HEK293T (cell line): ENCODE data around the gene ZNF638.

Experiments used
- ELF4 ChIP-seq: fragments of 450-650 bp; IDR thresholded peaks from 2 replicates; pipeline ENCODE4 v1.6.1; 2017; ENCODE audit warnings: antibody characterized with exemption
- FOXM1 ChIP-seq: fragments of 450-650 bp; IDR thresholded peaks from 2 replicates; pipeline ENCODE4 v1.6.1; 2017; ENCODE audit warnings: mild to moderate bottlenecking, borderline replicate concordance
- SUZ12 ChIP-seq: fragments of 450-650 bp; IDR thresholded peaks from 2 replicates; pipeline ENCODE4 v1.6.1; 2016; ENCODE audit warnings: mild to moderate bottlenecking
- TF ChIP-seq, protein P1 (sequence below): fragments of 450-650 bp; IDR thresholded peaks from 2 replicates; pipeline ENCODE4 v1.6.1; 2016

- TF ChIP-seq, protein P1, sequence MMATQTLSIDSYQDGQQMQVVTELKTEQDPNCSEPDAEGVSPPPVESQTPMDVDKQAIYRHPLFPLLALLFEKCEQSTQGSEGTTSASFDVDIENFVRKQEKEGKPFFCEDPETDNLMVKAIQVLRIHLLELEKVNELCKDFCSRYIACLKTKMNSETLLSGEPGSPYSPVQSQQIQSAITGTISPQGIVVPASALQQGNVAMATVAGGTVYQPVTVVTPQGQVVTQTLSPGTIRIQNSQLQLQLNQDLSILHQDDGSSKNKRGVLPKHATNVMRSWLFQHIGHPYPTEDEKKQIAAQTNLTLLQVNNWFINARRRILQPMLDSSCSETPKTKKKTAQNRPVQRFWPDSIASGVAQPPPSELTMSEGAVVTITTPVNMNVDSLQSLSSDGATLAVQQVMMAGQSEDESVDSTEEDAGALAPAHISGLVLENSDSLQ, result no peak
- TF ChIP-seq ELF4, result no peak
- no peak for TF ChIP-seq SUZ12
- no peak for TF ChIP-seq FOXM1
These were observed 30.0 kb downstream of the ZNF638 start for GRCh38 chr2:71361631-71362030.
